HG03558 (cell line): Measurements from ENCODE around the gene ABCA4.

ENCODE experiments used
- ATAC-seq: cut with Tn5 transposase; IDR thresholded peaks from one replicate; pipeline ENCODE4 v1.9.1; 2021; ENCODE audit warnings: moderate number of reproducible peaks; ENCODE audit not compliant: unreplicated experiment; ENCODE audit errors: extremely low read depth

ABCA4 gene

DNA sequence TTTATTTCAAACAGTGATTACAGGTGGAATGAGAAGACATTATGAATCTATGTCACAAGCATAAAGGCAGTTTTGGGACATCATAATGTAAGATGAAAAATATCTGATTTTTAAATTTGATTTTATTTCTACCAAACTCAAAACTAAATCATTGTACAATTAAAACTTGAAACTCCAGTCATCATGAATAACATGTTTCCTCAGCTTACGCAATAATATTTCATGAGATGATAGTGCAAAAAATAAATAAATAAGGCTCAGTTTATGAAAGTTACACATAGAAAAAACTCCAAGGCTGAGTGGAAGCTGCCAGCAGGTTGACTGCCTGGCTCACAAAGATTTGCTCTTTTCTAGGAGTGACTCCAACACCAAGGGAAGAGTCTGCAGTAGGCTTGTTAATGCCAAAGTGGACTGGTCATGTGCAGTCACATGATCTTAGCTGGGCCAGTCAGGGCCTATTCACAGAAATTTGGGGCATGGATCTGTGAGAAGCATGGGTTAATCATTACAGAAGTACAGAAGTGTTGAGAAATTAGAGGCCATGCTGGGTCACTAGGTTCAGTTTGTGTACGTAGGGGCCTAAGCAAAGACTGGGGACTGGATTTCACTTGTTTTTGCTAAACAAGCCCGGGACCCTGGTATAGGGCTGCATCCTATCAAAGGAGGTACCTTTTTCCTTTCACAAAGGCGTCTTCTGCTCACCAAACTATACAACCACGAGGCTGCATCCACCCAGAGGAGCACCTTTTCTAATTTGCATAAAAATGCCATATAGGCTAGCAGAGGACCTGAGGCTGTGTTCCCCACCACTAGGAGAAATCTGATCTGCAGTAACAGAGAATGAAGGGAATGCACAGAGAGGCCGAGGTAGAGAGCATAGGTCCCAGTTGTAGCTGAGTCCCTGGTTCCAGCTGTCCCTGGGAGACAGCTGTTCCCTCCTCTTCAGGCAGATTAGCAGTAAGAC is 4.9 kb upstream of the ABCA4 start:
- no peak for ATAC-seq

DNA sequence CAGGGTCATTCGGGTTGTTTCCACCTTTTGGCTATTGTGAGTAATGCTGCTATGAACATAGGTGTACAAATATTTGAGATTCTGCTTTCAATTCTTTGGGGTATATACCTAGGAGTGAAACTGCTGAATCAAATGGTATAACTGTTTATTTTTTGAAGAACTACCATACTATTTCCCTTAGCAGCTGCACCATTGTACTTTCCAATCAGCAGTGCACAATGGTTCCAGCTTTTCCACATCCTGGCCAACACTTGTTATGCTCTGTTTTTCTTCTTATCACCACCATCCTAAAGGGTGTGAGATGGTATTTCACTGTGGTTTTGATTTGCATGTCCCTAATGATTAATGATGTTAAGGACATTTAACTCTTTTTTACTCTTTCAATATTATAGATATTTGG is 3.6 kb upstream of the ABCA4 start:
- ATAC-seq: no peak

DNA sequence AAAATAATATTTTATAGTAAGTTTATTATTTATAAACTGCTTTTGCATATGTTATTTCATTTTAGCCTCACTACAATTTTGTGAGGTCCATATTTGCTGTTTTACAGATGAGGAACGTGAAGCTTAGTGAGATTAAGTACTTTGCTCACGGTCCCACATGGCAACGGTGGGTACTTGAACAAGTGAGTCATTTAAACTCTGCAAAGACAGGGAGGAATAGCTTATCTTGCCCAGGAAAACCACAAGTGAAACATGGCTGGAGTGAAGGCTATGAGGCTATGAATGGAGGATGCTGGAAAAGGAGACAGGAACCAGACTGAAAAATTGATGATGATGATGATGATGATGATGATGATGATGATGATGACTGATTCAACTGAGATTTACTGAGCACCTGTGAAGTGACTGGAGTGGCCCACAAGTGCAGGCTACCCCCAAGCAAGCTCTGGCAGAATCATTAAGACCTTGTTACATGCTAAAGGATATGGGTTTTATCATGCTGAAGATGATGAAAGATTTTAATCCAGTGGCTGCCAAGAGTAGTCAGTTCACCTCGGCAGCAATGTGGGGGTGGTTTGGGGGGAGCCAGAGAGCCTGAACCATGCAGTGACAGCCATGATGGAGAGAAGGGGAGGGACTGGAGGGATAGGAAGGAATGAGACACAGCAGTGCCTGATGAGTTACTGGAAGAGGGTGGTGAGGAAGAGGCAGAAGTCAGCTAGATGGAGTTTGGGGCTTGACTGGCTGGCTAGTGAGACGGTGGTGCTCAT is 1.4 kb upstream of the ABCA4 start:
- no peak for ATAC-seq

DNA sequence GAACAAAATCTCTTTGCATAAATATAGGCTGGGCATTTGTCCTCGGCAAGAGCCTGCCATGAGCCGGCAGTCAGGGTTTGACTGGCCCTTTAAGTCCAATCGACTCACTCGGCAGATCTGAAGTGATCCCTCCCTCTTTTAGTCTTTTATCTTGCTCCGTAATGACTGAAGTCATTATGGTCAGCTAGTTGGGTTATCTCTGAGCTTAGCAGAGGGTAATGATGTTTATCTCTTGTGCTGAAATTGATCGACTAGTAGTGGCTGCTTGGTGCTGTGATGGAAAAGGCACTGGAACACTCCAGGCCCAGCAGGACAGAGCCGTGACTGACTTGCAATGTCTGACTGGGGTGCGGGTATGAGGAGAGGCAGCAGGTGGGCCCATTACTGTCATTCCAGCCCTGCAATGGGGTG is 468 bp upstream of the ABCA4 start:
- no peak for ATAC-seq

DNA sequence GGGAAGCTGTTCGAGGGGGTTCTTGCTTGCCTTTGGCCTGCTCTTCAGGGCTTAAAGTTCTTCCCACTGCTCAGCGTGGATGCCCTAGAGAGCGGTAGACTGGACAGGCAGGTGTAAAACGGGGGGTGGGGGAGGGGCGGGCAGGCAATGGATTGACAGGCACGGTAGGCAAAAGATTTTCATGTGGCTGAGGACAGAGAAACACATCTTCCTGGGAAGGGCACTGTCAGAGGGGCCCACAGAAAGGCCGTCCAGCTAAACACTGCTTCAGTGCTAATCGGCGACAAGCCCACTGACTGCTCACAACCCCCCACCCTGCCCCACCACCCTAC is 412 bp downstream of the ABCA4 start:
- no peak for ATAC-seq

DNA sequence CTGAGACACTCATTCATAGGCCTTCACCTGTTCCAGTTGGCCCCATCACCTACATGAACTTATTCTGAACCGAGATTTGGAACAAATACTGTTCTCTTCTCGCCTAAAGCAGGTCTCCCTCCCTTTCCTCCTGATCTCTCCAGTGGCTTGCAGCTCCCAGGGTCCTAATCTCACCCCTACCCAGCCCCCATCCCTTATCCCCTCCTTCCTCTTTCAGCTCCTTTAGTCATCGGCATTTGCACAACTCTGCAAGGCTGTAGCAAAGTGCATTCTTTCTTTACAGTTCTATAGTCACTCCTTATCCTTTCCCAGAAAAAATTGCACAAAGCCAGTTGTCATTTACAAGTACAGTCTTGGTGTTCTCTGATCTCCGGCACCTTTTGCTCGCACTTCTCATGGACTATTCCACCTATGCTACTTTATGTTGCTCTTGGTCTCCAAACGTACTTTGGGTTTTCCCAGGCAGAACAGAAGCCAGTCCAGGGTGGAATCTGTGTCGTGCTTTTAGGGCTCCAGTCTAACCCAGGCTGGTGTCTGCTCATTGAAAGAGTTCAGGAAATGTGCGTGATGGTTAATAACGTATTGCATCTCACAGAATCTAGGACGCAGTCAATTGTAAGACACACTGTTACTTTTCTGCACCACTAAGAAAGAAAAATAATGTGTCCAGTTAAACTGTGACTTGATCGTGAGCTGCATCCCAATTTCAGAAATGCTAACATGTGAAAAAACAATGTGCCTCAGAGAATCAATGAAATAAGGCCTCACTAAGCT is 965 bp downstream of the ABCA4 start:
- ATAC-seq: no peak

DNA sequence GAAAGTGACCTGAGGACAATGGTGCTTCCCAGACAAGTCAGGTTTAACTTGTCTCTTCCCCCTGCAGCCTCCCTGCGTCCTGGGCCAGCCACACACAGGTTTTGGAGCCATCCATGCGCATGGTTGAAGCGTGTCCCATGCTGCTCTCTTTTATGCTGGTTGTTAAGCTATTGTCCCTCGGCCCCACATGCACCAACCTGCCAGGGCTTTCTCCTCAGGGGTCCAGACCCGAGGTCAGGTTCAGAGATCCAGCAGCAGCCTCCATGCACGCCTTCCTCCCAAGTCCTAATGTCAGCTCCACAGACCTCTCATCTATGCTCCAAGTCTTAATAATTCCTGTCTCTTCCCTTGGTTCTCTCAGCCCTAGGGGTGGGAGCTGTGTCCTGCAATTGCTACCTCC is 1.6 kb downstream of the ABCA4 start:
- no peak for ATAC-seq

DNA sequence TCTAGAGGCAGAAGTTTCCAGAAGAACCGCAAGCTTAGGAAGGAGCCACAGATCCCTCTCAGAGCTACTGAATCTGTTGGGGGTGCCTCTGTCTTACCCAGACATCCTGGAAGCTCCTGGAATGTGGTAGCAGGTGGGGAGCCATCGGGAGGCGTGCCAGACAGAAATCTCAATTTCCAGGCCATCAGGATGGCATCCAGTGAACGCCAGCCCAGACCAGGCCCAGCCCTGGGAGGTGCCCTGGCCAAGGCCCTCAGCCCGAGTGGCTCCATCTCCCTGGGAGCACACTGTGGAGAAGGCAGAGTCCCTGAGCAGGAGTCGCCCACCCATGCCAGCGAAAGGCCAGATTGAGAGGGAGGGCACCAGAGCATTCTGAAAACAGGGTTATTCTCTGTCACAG is 2.5 kb downstream of the ABCA4 start:
- no peak for ATAC-seq

DNA sequence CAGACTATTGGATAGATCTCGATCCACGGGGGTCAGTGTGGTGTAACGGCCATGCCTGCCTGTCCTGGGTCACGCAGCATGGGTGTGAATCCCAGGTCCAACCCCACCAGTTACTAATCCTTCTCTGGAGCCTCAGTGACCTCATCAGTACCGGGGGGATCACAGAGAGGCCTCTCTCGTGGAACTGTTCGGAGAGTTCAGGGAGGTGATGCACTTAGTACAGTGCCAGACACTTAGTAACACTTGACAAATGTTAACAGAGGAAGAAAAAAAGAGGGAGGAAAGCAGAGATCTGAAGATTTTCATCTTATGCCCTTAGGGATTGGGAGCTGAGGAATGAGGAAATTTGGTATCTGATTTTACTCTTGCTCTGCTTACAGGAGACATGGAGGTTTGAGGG is 2.9 kb downstream of the ABCA4 start:
- ATAC-seq: no peak

DNA sequence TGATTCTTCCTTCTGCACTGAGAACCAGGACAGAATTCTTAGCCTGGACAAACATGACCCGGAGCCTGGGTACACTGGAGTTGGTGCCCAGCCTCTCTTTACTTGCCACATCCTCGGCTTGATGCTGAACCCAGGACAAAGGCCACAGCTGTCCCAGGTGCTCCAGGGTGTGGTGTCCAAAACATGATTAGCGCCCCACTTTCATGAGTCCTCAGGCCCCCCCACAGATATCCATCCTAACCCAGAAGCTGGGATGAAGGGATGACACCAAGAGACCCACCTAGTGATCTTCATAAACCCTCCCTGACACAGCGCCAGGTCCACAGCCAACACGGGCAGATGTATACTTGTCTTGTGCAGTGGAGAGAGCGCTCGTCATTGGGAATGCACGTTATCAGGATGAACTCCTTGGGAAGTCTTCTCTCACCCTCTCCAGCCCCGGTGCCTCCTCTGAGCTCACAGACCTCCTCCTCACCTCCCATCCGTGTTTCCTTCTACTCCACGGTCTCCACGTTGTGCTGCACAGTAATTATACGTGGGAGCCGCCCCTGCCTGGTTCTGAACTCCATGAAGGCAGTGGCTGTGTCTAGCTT is 3.6 kb downstream of the ABCA4 start:
- no peak for ATAC-seq

DNA sequence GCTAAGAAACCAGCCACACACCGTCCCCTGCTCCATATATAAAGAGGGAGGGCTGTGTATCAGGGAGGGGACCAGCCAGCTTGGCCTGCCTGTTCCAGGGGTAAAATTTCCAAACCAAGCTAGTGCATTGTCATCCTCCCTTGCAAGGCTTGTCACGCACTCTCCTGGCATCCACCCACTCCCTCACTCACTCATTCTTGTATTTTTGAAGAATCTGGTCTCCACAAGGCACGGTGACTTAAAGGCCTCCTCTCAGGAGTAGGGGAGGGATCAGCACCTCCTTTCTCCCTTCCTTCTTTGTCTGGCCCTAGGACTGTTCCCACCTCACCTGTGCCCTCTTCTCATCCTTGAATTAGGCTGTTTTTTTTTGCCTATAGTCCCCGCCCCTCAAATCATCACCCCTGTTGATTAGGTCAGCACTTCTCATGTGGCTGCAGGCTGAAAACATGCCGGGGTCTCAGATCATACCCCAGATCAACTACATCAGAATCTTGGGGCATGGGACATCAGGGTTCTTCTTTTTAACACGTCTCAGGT is 5.0 kb downstream of the ABCA4 start:
- no peak for ATAC-seq

DNA sequence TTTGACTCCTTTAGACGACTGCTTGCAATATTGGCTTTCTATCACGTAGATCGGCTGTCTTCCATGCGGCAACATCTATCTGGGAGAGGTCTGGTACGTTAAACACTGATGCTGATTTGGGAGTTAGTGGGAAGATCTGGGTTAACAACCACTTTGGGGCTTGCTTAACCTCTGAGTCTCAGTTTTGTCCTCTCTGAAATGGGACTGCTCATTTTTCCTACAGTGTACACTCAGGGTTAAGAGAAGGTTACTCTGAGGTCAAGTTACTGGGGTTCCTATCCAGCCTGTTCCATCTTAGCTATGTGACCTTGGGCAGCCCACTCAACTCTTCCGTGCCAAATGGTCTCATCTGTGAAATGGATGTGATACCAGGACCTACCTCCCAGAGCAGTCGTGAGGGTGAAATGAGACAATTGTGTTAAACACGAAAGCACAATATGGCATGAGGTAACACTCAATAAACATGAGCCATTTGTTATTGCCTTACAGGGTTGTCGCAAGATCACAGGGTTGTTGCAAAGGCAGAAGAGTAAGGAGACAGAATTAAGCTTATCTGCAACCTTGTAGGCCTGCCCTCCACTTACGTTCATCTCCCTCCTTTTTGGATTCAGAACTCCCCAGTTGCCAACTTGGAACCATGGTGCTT is 5.6 kb downstream of the ABCA4 start:
- ATAC-seq: no peak

DNA sequence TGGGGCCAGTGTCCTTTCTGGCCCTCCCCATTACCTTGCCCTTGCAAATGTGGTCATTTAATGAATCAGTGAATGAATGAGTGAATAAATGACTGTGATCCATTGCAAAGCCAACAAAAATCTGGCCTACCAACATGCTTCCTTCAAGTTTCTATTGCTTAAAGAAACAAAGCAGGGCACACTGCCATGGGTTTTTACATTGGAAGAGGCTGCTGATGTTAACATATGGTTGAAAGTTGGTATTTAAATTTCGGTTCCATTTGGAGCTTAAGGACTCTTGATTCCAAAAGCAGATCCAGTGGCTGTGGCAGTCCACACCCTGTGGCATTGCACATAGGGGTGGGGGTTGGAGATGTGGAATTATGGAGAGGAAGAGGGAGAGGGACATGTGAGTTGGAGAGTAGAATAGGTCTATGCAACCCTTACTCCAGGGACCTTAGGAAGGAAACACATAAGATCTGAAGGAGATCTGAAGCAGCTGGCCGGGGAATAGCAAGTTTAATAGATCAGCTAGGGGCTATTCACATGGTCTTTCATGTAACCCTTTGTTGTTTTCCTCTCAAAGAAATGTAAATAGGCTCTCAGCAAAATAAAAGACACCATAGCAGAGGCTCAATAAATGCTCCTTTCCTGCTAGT is 7.2 kb downstream of the ABCA4 start:
- ATAC-seq: no peak

DNA sequence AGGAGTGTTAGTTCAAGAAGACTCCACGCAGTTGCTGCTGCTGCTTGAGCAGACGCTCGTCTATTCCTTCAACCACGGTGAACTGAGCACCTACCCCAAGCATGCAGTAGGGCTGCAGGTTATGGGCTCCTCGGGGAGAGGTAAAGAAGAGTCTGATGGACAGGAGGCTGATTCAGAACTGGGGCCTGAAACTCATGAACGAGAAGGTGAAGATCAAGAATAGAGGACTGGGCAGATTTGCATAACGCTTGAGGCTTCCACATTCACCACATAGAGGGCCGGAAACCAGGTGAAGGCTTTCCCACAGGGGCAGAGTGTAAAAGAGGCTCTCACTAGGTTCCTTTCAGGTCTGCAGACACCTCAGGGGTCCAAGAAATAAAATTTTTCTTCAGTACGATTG is 9.1 kb downstream of the ABCA4 start:
- ATAC-seq: no peak

DNA sequence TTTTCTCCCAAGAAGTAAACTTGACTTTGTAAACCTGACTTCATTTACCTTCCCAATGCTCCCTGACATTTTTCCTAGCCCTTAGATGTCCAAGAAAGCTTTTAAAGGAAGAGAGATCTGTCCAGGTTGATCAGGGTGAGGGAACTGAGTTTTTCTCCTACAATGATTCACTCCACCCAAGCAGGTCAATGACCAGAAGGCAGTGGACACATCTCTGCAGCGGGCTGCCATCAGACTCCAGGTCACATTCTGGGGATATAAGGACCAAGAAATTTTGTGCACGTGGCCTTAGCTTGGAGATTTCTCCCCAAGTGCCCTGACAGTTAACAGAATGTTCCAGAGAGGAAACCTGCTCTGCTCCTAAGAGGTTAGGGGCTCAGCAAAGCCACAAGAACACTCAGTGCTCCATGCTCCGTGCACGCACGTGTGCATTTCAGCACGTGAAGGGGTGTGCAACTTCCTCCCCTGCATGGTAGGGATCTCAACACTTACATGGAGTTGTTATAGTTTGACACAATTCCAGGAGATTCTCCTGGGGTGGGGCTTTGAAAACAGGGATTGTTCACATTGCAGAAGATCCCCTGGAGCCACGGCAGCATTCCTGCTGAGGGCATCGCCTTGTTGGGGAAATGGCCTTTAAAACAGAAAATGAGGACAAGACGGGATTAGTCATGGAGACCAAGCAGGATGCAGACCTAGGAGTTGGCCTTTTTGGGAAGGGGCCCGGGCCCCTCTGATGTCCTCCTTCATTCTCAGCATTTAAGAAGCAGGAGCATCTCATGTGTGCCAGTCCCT is 9.8 kb downstream of the ABCA4 start:
- ATAC-seq: no peak

DNA sequence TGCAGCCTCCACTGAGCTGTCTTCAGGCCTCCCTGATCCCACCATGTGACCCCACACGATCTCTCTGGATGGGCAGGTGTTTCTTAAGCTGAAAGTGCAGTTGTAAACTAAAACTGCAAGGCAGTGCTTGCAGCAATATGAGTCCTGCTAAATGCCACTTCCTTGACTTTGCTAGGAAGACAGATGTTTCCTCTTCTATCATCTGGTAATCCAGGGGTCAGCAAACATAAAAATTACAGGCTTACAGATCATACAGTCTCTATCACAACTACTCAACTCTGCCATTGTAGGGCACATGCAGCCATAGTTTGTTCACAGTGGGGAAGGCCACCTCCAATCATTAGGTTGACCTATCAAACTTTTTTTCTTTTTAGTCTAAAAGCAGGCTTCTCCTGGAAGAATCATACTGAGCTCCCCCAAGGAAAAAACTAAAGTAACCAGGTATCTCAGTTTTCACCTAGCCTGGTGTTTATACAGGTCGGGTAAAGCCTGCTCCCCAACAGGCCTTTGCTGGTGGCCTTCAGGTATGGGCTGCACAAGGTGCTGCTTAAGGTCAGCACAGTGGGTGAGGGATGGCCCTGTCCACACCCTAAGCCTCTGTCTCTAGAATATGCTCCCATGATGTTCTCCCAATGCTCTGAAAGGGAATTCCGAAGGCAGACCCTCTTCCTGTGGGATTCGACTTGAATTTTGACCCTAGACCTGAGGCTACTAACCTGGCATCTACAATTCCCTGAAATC is 10.8 kb downstream of the ABCA4 start:
- no peak for ATAC-seq

DNA sequence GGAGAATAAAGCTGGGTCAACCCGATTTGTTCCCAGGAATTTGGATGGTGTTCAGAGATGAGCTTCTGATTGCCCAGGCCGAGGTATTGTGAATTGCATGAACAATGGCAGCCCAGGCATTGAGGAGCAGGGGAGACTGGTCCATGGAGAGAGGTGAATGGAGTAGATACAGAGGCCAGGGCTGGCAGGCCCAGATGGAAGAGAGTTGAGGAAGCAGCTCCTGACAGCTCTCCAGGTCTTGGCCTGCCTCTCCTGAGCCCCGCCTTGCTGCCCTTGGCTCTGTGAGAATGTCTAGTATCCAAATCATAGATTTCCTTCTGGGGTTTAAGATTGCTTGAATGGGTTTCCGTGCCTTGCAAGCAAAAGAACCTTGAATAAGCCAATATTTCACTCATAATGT is 11.5 kb downstream of the ABCA4 start:
- no peak for ATAC-seq

DNA sequence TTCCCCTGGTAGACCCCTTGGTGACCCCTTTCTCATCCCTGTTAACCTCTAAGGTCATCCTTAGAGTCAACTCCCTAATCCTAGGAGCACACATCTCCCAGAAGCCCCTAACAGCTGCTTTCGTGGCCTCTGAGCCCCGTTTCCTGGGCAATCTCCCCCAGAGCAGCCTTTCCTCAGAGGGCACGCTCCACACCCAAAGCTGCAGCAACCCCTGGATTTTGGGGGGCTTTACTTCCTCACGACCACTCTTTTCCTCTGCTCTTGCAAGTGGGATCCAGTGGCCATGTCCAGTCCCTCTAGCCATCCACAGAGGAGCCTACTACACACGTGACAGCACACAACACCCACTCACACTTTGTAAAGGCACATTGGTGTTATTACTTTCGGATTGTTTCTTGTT is 13.8 kb downstream of the ABCA4 start:
- no peak for ATAC-seq
